ENCODE measurements around the gene HRK.

Gene HRK

GRCh38 chr12:116898669-116899068 lies 17.4 kb upstream of the HRK start:
- DNase-seq (ENCODE audit: low spot score): no peak

GRCh38 chr12:116897476-116897875 lies 16.2 kb upstream of the HRK start:
- no peak for DNase-seq (ENCODE audit: low spot score)

- DNase-seq (ENCODE audit: low spot score): no peak
Observed at GRCh38 chr12:116896411-116896924, 15.2 kb upstream of the HRK start.

GRCh38 chr12:116894913-116895312 lies 13.7 kb upstream of the HRK start:
- no peak for DNase-seq (ENCODE audit: low spot score)

GRCh38 chr12:116892349-116893140 lies 11.3 kb upstream of the HRK start:
- DNase-seq (ENCODE audit: low spot score): no peak

- DNase-seq (ENCODE audit: low spot score): no peak
Observed at GRCh38 chr12:116891019-116891418, 9.8 kb upstream of the HRK start.

GRCh38 chr12:116890330-116890729 lies 9.1 kb upstream of the HRK start:
- DNase-seq (ENCODE audit: low spot score): no peak

- DNase-seq (ENCODE audit: low spot score): no peak
Observed at GRCh38 chr12:116887897-116888296, 6.7 kb upstream of the HRK start.

- DNase-seq (ENCODE audit: low spot score): no peak
Observed at GRCh38 chr12:116887244-116887643, 6.0 kb upstream of the HRK start.

GRCh38 chr12:116885491-116885890 lies 4.2 kb upstream of the HRK start:
- DNase-seq (ENCODE audit: low spot score): no peak

GRCh38 chr12:116884871-116885270 lies 3.6 kb upstream of the HRK start:
- DNase-seq (ENCODE audit: low spot score): no peak

GRCh38 chr12:116882742-116883141 lies 1.5 kb upstream of the HRK start:
- no peak for DNase-seq (ENCODE audit: low spot score)

- DNase-seq (ENCODE audit: low spot score): no peak
Observed at GRCh38 chr12:116881877-116882507, 751 bp upstream of the HRK start.

GRCh38 chr12:116880817-116881324 lies 370 bp downstream of the HRK start:
- DNase-seq (ENCODE audit: low spot score): no peak

GRCh38 chr12:116880213-116880816 lies 926 bp downstream of the HRK start:
- DNase-seq (ENCODE audit: low spot score): no peak

GRCh38 chr12:116879509-116880212 lies 1.6 kb downstream of the HRK start:
- DNase-seq (ENCODE audit: low spot score): no peak

GRCh38 chr12:116878567-116879508 lies 2.4 kb downstream of the HRK start:
- DNase-seq (ENCODE audit: low spot score): no peak

- DNase-seq (ENCODE audit: low spot score): no peak
Observed at GRCh38 chr12:116876151-116876869, 4.9 kb downstream of the HRK start.

- no peak for DNase-seq (ENCODE audit: low spot score)
Observed at GRCh38 chr12:116874324-116874995, 6.8 kb downstream of the HRK start.

- no peak for DNase-seq (ENCODE audit: low spot score)
Observed at GRCh38 chr12:116870306-116870705, 10.9 kb downstream of the HRK start.

Measured in CD4-positive, alpha-beta T cell treated with Interleukin-2 at 100 ng/mL for 4 hours (primary cell).